HCT116 (cell line): ENCODE measurements around the gene NCAPD3. TPM values are rescaled to one million over a fixed set of nuclear protein-coding genes. Genes with fewer than 3 reads are reported as not detected.

Source experiments
- ATAC-seq: fragments of 200-7000 bp; cut with Tn5 transposase; 2 replicates; pipeline ENCODE4 v1.9.1; 2020; ENCODE audit warnings: mild to moderate bottlenecking, moderate library complexity
- BruUV-seq: library from RNA; stranded (reverse); fragments of 400-500 nt; replicated peaks from 2 replicates; lab custom pipeline; 2021; lab: Mats Ljungman, UMichigan
- CTCF ChIA-PET: fragments of 300-600 bp; sonication (Branson Sonifier 250); formaldehyde crosslinking; loops from one replicate; lab custom pipeline; 2021; ENCODE audit warnings: antibody characterized with exemption; lab: Charles Lee
- POLR2A ChIA-PET: fragments of 300-600, 350-600 bp; sonication (Branson Sonifier 250); formaldehyde crosslinking; loops from one replicate; lab custom pipeline; 2021; ENCODE audit warnings: antibody characterized with exemption; lab: Charles Lee
- RAD21 ChIA-PET, 2 experiments: fragments of 300-600 bp; sonication (Branson Sonifier 250); formaldehyde crosslinking; loops; one replicate each; lab custom pipeline; 2023; ENCODE audit warnings: low total read pairs in 2 of 2; ENCODE audit not compliant: uncharacterized antibody in 2 of 2, unreplicated experiment in 2 of 2, low non-redundant PET in 1 of 2; lab: Charles Lee
- DNase-seq: peaks from one replicate; pipeline ENCODE4 v3.0.0-alpha.2; 2010; ENCODE audit warnings: low read depth, low spot score
- H2AFZ ChIP-seq: fragments of 200-600 bp; shearing (Covaris generic), sonication (generic); 2 replicates; pipeline ENCODE4 v1.6.1; 2017; ENCODE audit warnings: low read depth, mixed run types, mixed read lengths, antibody characterized with exemption, low read length; ENCODE audit not compliant: poor library complexity, severe bottlenecking
- H3K27ac ChIP-seq: 2 replicates; pipeline ENCODE4 v1.5.1; 2012; ENCODE audit warnings: low read depth, low read length
- H3K27me3 ChIP-seq: fragments of 200-600 bp; sonication (generic); 2 replicates; pipeline ENCODE4 v1.6.1; 2016; ENCODE audit warnings: mixed run types, low read length, mixed read lengths; ENCODE audit not compliant: insufficient read depth
- H3K36me3 ChIP-seq, 2 experiments: fragments of 200-500 bp in 1 of 2; fragments of 200-600 bp in 1 of 2; sonication (Bioruptor generic) in 1 of 2; sonication (generic) in 1 of 2; 2 replicates each; pipeline versions ENCODE4 v1.5.1 to v1.6.1; 2014 to 2016; ENCODE audit warnings: low read length in 2 of 2, inconsistent platforms in 1 of 2, mixed read lengths in 1 of 2, mixed run types in 1 of 2; ENCODE audit not compliant: insufficient read depth in 2 of 2, control insufficient read depth in 1 of 2
- H3K4me1 ChIP-seq, 2 experiments: fragments of 200-600 bp in 1 of 2; sonication (generic) in 1 of 2; 2 replicates each; pipeline versions ENCODE4 v1.5.1 to v1.6.1; 2012 to 2017; ENCODE audit warnings: low read length in 2 of 2, inconsistent platforms in 1 of 2, mild to moderate bottlenecking in 1 of 2, mixed read lengths in 1 of 2, mixed run types in 1 of 2, moderate library complexity in 1 of 2; ENCODE audit not compliant: insufficient read depth in 2 of 2, control insufficient read depth in 1 of 2
- H3K4me2 ChIP-seq: fragments of 200-600 bp; sonication (generic); 2 replicates; pipeline ENCODE4 v1.6.1; 2017; ENCODE audit warnings: mixed run types, low read length, mixed read lengths
- H3K4me3 ChIP-seq, 2 experiments: fragments of 200-600 bp in 1 of 2; sonication (generic) in 1 of 2; replicated peaks in 1 of 2; 2 replicates each; pipeline ENCODE4 v1.5.1; 2011 to 2016; ENCODE audit warnings: low read length in 2 of 2, control low read depth in 1 of 2, low read depth in 1 of 2, mild to moderate bottlenecking in 1 of 2, mixed read lengths in 1 of 2, mixed run types in 1 of 2
- H3K79me2 ChIP-seq: fragments of 200-600 bp; sonication (generic); 2 replicates; pipeline ENCODE4 v1.6.1; 2017; ENCODE audit warnings: mild to moderate bottlenecking, mixed run types, low read length, moderate library complexity, mixed read lengths; ENCODE audit not compliant: insufficient read depth
- H3K9ac ChIP-seq: fragments of 200-600 bp; sonication (generic); 2 replicates; pipeline ENCODE4 v1.6.1; 2016; ENCODE audit warnings: low read length, mixed read lengths
- H3K9me2 ChIP-seq: fragments of 200-600 bp; sonication (generic), shearing (Covaris generic); 2 replicates; pipeline ENCODE4 v1.6.1; 2017; ENCODE audit warnings: mixed run types, mild to moderate bottlenecking, moderate library complexity; ENCODE audit not compliant: insufficient read depth
- H3K9me3 ChIP-seq, 2 experiments: fragments of 200-500 bp in 1 of 2; fragments of 200-600 bp in 1 of 2; sonication (Bioruptor generic) in 1 of 2; sonication (generic) in 1 of 2; 2 replicates each; pipeline ENCODE4 v1.6.1; 2014 to 2017; ENCODE audit warnings: low read length in 2 of 2, mixed read lengths in 2 of 2, inconsistent platforms in 1 of 2, low read depth in 1 of 2, mild to moderate bottlenecking in 1 of 2, mixed run types in 1 of 2, moderate library complexity in 1 of 2; ENCODE audit not compliant: control insufficient read depth in 1 of 2, insufficient read depth in 1 of 2
- H4K20me1 ChIP-seq: fragments of 200-600 bp; sonication (generic), shearing (Covaris generic); 2 replicates; pipeline ENCODE4 v1.6.1; 2017; ENCODE audit warnings: mixed run types, mild to moderate bottlenecking, moderate library complexity; ENCODE audit not compliant: insufficient read depth
- CBX3 ChIP-seq: IDR thresholded peaks from 2 replicates; pipeline ENCODE4 v1.6.1; 2012; ENCODE audit warnings: low read depth
- CEBPB ChIP-seq: IDR thresholded peaks from 2 replicates; pipeline ENCODE4 v1.6.1; 2012; ENCODE audit warnings: low read depth
- ELF1 ChIP-seq: IDR thresholded peaks from 2 replicates; pipeline ENCODE4 v1.6.1; 2012; ENCODE audit warnings: low read depth, borderline replicate concordance
- EZH2 ChIP-seq: fragments of 200-600 bp; sonication (generic); IDR thresholded peaks from 2 replicates; pipeline ENCODE4 v1.6.1; 2017; ENCODE audit warnings: antibody characterized with exemption, mixed run types
- POLR2A ChIP-seq: IDR thresholded peaks from 2 replicates; pipeline ENCODE4 v1.7.0; 2011; ENCODE audit warnings: borderline replicate concordance; ENCODE audit not compliant: insufficient read depth, insufficient read length; ENCODE audit errors: extremely low read depth
- POLR2AphosphoS5 ChIP-seq: IDR thresholded peaks from 2 replicates; pipeline ENCODE4 v1.6.1; 2011; ENCODE audit warnings: mild to moderate bottlenecking, low read depth, low read length, moderate library complexity
- RAD21 ChIP-seq: IDR thresholded peaks from 2 replicates; pipeline ENCODE4 v1.6.1; 2012; ENCODE audit warnings: low read depth, mild to moderate bottlenecking
- SIN3A ChIP-seq: IDR thresholded peaks from 2 replicates; pipeline ENCODE4 v1.6.1; 2012; ENCODE audit warnings: low read depth
- SP1 ChIP-seq: IDR thresholded peaks from 2 replicates; pipeline ENCODE4 v1.6.1; 2012; ENCODE audit warnings: low read depth
- SRF ChIP-seq: IDR thresholded peaks from 2 replicates; pipeline ENCODE4 v1.6.1; 2012; ENCODE audit warnings: low read depth
- ZFX ChIP-seq: fragments of 450-650 bp; IDR thresholded peaks from 2 replicates; pipeline ENCODE4 v1.6.1; 2017
- ZNF274 ChIP-seq: fragments of 200-500 bp; sonication (Bioruptor generic); IDR thresholded peaks from 2 replicates; pipeline ENCODE4 v1.6.1; 2014; ENCODE audit warnings: mild to moderate bottlenecking, low read depth, low read length, inconsistent platforms
- intact Hi-C: fragments of 100-400 bp; cut with micrococcal nuclease; formaldehyde crosslinking; loops from 2 replicates; pipeline ENCODE4 v1.10.0; 2022
- total RNA-seq: library from RNA; stranded (reverse); gene quantifications from one replicate; pipeline ENCODE4 v1.2.1, GENCODE V29; 2021; ENCODE audit not compliant: unreplicated experiment
- TF ChIP-seq, protein P1 (sequence below): IDR thresholded peaks from 2 replicates; pipeline ENCODE4 v1.6.1; 2012; ENCODE audit warnings: low read depth
- TF ChIP-seq, protein P2 (sequence below), 3 experiments: fragments of 200-600 bp in 1 of 3; sonication (generic) in 1 of 3; IDR thresholded peaks in 2 of 3; conservative IDR thresholded peaks in 1 of 3; 2 replicates each; pipeline ENCODE4 v1.5.1; 2012 to 2017; ENCODE audit warnings: low read depth in 2 of 3, low read length in 2 of 3, antibody characterized with exemption in 1 of 3, borderline replicate concordance in 1 of 3, control low read depth in 1 of 3, mild to moderate bottlenecking in 1 of 3, mixed read lengths in 1 of 3, mixed run types in 1 of 3, moderate library complexity in 1 of 3; ENCODE audit not compliant: insufficient read depth in 1 of 3

The NCAPD3 gene
- total RNA-seq, 1 experiment from 2014 or later: 71.0 TPM

DNA sequence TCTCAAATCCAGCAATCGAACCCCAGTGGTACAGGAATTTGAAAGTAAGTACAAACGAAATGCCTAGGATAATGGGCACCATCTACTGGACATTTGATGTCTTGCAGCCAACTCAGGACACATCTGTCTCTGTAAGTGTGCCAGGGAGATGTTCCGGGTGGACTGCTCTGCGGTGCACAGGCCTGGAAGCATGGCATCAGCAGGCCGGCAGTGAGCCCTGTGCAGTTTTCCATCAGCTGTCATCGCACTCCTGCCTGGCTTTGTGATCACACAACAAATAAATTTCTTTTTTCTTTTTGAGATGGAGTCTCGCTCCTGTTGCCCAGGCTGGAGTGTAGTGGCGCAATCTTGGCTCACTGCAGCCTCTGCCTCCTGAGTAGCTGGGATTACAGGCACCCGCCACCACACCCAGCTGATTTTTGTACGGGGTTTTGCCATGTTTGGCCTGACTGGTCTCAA lies 83.9 kb downstream of the NCAPD3 start:
- DNase-seq (peak; percentile 62), ATAC-seq (peak; percentile 96)
- H4K20me1 ChIP-seq: no peaks in the 10 kb centered on the region
- peak overlapping the region; percentile 43 for H3K4me2 ChIP-seq
- no peaks in the 10 kb centered on the region for H3K9me2 ChIP-seq
- CTCF ChIA-PET: interaction anchor here (1.0 to 1.6 kb wide), 2 partner anchors 90 to 91 kb away, joined by 4 to 12 read pairs; no protein-coding TSS in a partner anchor
- H3K9ac ChIP-seq: no peak overlapping the region
- H3K79me2 ChIP-seq: no peaks in the 10 kb centered on the region
- H3K27me3 ChIP-seq: peaks cover 13% of the 10 kb centered on the region
- POLR2A ChIA-PET: no interaction called here
- H3K36me3 ChIP-seq: no peaks in the 10 kb centered on the region
- TF ChIP-seq RAD21: peak; percentile 82
- no peak for TF ChIP-seq SRF
- no peak for TF ChIP-seq EZH2
- no peak for TF ChIP-seq SP1
- TF ChIP-seq SIN3A: no peak
- no peak for TF ChIP-seq ELF1
- TF ChIP-seq CEBPB: no peak
- TF ChIP-seq, protein P1, sequence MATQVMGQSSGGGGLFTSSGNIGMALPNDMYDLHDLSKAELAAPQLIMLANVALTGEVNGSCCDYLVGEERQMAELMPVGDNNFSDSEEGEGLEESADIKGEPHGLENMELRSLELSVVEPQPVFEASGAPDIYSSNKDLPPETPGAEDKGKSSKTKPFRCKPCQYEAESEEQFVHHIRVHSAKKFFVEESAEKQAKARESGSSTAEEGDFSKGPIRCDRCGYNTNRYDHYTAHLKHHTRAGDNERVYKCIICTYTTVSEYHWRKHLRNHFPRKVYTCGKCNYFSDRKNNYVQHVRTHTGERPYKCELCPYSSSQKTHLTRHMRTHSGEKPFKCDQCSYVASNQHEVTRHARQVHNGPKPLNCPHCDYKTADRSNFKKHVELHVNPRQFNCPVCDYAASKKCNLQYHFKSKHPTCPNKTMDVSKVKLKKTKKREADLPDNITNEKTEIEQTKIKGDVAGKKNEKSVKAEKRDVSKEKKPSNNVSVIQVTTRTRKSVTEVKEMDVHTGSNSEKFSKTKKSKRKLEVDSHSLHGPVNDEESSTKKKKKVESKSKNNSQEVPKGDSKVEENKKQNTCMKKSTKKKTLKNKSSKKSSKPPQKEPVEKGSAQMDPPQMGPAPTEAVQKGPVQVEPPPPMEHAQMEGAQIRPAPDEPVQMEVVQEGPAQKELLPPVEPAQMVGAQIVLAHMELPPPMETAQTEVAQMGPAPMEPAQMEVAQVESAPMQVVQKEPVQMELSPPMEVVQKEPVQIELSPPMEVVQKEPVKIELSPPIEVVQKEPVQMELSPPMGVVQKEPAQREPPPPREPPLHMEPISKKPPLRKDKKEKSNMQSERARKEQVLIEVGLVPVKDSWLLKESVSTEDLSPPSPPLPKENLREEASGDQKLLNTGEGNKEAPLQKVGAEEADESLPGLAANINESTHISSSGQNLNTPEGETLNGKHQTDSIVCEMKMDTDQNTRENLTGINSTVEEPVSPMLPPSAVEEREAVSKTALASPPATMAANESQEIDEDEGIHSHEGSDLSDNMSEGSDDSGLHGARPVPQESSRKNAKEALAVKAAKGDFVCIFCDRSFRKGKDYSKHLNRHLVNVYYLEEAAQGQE: no peak
- TF ChIP-seq CBX3: no peak
- no peak for TF ChIP-seq POLR2A
- TF ChIP-seq POLR2AphosphoS5: no peak
- no peak for TF ChIP-seq ZNF274
- TF ChIP-seq, protein P2, sequence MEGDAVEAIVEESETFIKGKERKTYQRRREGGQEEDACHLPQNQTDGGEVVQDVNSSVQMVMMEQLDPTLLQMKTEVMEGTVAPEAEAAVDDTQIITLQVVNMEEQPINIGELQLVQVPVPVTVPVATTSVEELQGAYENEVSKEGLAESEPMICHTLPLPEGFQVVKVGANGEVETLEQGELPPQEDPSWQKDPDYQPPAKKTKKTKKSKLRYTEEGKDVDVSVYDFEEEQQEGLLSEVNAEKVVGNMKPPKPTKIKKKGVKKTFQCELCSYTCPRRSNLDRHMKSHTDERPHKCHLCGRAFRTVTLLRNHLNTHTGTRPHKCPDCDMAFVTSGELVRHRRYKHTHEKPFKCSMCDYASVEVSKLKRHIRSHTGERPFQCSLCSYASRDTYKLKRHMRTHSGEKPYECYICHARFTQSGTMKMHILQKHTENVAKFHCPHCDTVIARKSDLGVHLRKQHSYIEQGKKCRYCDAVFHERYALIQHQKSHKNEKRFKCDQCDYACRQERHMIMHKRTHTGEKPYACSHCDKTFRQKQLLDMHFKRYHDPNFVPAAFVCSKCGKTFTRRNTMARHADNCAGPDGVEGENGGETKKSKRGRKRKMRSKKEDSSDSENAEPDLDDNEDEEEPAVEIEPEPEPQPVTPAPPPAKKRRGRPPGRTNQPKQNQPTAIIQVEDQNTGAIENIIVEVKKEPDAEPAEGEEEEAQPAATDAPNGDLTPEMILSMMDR (IDR thresholded peaks at IDR 0.05 in 2 of 3, conservative IDR thresholded peaks at IDR 0.05 in 1 of 3; ENCODE audit: borderline replicate concordance in 1 of 3, insufficient read depth in 1 of 3, low read depth in 2 of 3, low read length in 2 of 3): peak; percentile 74 to 84 (median 83); a peak in 5 of 6 replicates
- no peak for TF ChIP-seq ZFX
- no peak overlapping the region for H3K27ac ChIP-seq
- no peak overlapping the region for H3K4me3 ChIP-seq
- no peaks in the 10 kb centered on the region for H3K9me3 ChIP-seq
- RAD21 ChIA-PET: interaction anchor here in 1 of 2 experiments (0.7 kb wide), 1 partner anchor 89 kb away, joined by 3 read pairs; no protein-coding TSS in a partner anchor
- no TSS peak for BruUV-seq
- intact Hi-C loops: loop anchor here (1.0 kb wide), 2 partner anchors 90 to 213 kb away; no protein-coding TSS in a partner anchor
- H2AFZ ChIP-seq: peak overlapping the region; percentile 89
- no peaks in the 10 kb centered on the region; a peak in 1 of 4 replicates for H3K4me1 ChIP-seq
